Neuronal stem cell (in vitro differentiated cells): Measurements from ENCODE around the gene JAML.

Experiments used
- DNase-seq: peaks from one replicate; pipeline ENCODE4 v3.0.0-alpha.2; 2013; ENCODE audit warnings: low spot score
- H2AFZ ChIP-seq: one replicate; pipeline ENCODE4 v1.6.1; 2013; ENCODE audit warnings: mild to moderate bottlenecking, low read length, inconsistent platforms
- H2AK5ac ChIP-seq: 2 replicates; pipeline ENCODE4 v1.6.1; 2013; ENCODE audit warnings: low read depth, mild to moderate bottlenecking, inconsistent platforms, low read length, moderate library complexity, mixed read lengths
- H2BK120ac ChIP-seq: 2 replicates; pipeline ENCODE4 v1.6.1; 2013; ENCODE audit warnings: low read depth, mild to moderate bottlenecking, inconsistent platforms, low read length, moderate library complexity, mixed read lengths
- H2BK12ac ChIP-seq: one replicate; pipeline ENCODE4 v1.6.1; 2013; ENCODE audit warnings: low read length, inconsistent platforms
- H2BK15ac ChIP-seq: 2 replicates; pipeline ENCODE4 v1.6.1; 2013; ENCODE audit warnings: mild to moderate bottlenecking, low read length, inconsistent platforms, mixed read lengths
- H2BK5ac ChIP-seq: one replicate; pipeline ENCODE4 v1.6.1; 2013; ENCODE audit warnings: inconsistent platforms, mild to moderate bottlenecking, low read length, moderate library complexity
- H3K14ac ChIP-seq: one replicate; pipeline ENCODE4 v1.6.1; 2013; ENCODE audit warnings: low read length, inconsistent platforms
- H3K18ac ChIP-seq: 2 replicates; pipeline ENCODE4 v1.6.1; 2013; ENCODE audit warnings: low read length, inconsistent platforms
- H3K23ac ChIP-seq: 2 replicates; pipeline ENCODE4 v1.6.1; 2013; ENCODE audit warnings: low read depth, mild to moderate bottlenecking, mixed read lengths, low read length, inconsistent platforms; ENCODE audit not compliant: poor library complexity
- H3K27ac ChIP-seq: replicated peaks from 3 replicates; pipeline ENCODE4 v1.5.1; 2013; ENCODE audit warnings: low read length, inconsistent platforms
- H3K27me3 ChIP-seq, 3 experiments: 2 replicates each; pipeline ENCODE4 v1.6.1; 2013; ENCODE audit warnings: low read length in 3 of 3, mild to moderate bottlenecking in 2 of 3, inconsistent platforms in 1 of 3, low read depth in 1 of 3, mixed read lengths in 1 of 3, moderate library complexity in 1 of 3; ENCODE audit not compliant: control insufficient read depth in 3 of 3, insufficient read depth in 3 of 3
- H3K36me3 ChIP-seq, 2 donors: replicated peaks in 1 of 2; 2 replicates each; pipeline ENCODE4 v1.6.1; 2013; ENCODE audit warnings: low read length in 2 of 2; ENCODE audit not compliant: control insufficient read depth in 2 of 2, insufficient read depth in 2 of 2
- H3K4ac ChIP-seq: 2 replicates; pipeline ENCODE4 v1.6.1; 2013; ENCODE audit warnings: inconsistent platforms, mild to moderate bottlenecking, low read length, moderate library complexity
- H3K4me1 ChIP-seq, 2 donors: 1 replicate in 1 of 2; 2 replicates in 1 of 2; pipeline ENCODE4 v1.6.1; 2013; ENCODE audit warnings: low read length in 2 of 2, low read depth in 1 of 2; ENCODE audit not compliant: control insufficient read depth in 2 of 2, insufficient read depth in 1 of 2
- H3K4me2 ChIP-seq: one replicate; pipeline ENCODE4 v1.6.1; 2013; ENCODE audit warnings: mild to moderate bottlenecking, low read length, inconsistent platforms; ENCODE audit not compliant: insufficient read depth, poor library complexity, severe bottlenecking
- H3K4me3 ChIP-seq, 2 donors: 2 replicates each; pipeline ENCODE4 v1.5.1; 2013; ENCODE audit warnings: low read length in 2 of 2, mild to moderate bottlenecking in 2 of 2, inconsistent platforms in 1 of 2, moderate library complexity in 1 of 2
- H3K79me1 ChIP-seq: one replicate; pipeline ENCODE4 v1.6.1; 2013; ENCODE audit warnings: low read depth, mild to moderate bottlenecking, inconsistent platforms, low read length, moderate library complexity
- H3K9ac ChIP-seq: one replicate; pipeline ENCODE4 v1.6.1; 2013; ENCODE audit warnings: mild to moderate bottlenecking, low read depth, low read length, inconsistent platforms; ENCODE audit not compliant: poor library complexity
- H3K9me3 ChIP-seq, 2 donors: replicated peaks in 1 of 2; 2 replicates each; pipeline versions ENCODE3 to v1.6.1; 2013; ENCODE audit warnings: low read length in 2 of 2, mild to moderate bottlenecking in 2 of 2, inconsistent platforms in 1 of 2, low read depth in 1 of 2, mixed read lengths in 1 of 2, moderate library complexity in 1 of 2; ENCODE audit not compliant: control insufficient read depth in 2 of 2, insufficient read depth in 1 of 2
- H4K8ac ChIP-seq: one replicate; pipeline ENCODE4 v1.6.1; 2013; ENCODE audit warnings: low read depth, mild to moderate bottlenecking, inconsistent platforms, low read length, moderate library complexity
- H4K91ac ChIP-seq: one replicate; pipeline ENCODE4 v1.6.1; 2013; ENCODE audit warnings: low read length, low read depth, mild to moderate bottlenecking, inconsistent platforms; ENCODE audit not compliant: poor library complexity
- WGBS, 2 donors: extraction: QIAGEN DNeasy Blood & Tissue Kit; methylation state at CpG; one replicate each; pipeline ENCODE4 v1.1.7; 2013; ENCODE audit warnings: missing lambda C conversion rate in 2 of 2, mixed read lengths in 1 of 2; ENCODE audit not compliant: insufficient read length in 2 of 2, insufficient replicate concordance in 1 of 2; ENCODE audit errors: extremely low coverage in 2 of 2; 5-methylcytosine and 5-hydroxymethylcytosine counted together

JAML gene

GRCh38 chr11:118239509-118240205, 14.8 kb upstream of the JAML start:
- no peaks in the 10 kb centered on the region for H3K36me3 ChIP-seq
- H4K91ac ChIP-seq, result no peak overlapping the region
- no peak overlapping the region for H3K9ac ChIP-seq
- H4K8ac ChIP-seq, result no peak overlapping the region
- H2AK5ac ChIP-seq, result no peak overlapping the region
- H2AFZ ChIP-seq, result no peak overlapping the region
- no peak overlapping the region for H3K14ac ChIP-seq
- no peak overlapping the region for H3K27ac ChIP-seq
- H2BK5ac ChIP-seq, result no peak overlapping the region
- no peaks in the 10 kb centered on the region for H3K9me3 ChIP-seq
- H3K4me3 ChIP-seq, result no peak overlapping the region
- no peaks in the 10 kb centered on the region for H3K4me1 ChIP-seq
- H3K27me3 ChIP-seq, result peaks cover 0 to 56% (median 2%) of the 10 kb centered on the region in 3 experiments
- no peak overlapping the region for H2BK12ac ChIP-seq
- no peaks in the 10 kb centered on the region for H3K79me1 ChIP-seq
- no peak overlapping the region for H3K4ac ChIP-seq
- H3K23ac ChIP-seq, result no peak overlapping the region
- H2BK15ac ChIP-seq, result no peak overlapping the region
- H3K4me2 ChIP-seq, result no peak overlapping the region
- no CpG with 5 or more reads among the region's 5 CpGs for WGBS, 2 donors
- H3K18ac ChIP-seq, result no peak overlapping the region
- DNase-seq, result no peak
- H2BK120ac ChIP-seq, result no peak overlapping the region

GRCh38 chr11:118238929-118239328, 14.1 kb upstream of the JAML start:
- Histone ChIP-seq H3K4me2 (no peak overlapping the region), H3K4ac (no peak overlapping the region), H3K4me3 (no peak overlapping the region), H3K4me1 (no peaks in the 10 kb centered on the region), H3K36me3 (no peaks in the 10 kb centered on the region), H2BK12ac (no peak overlapping the region), H4K91ac (no peak overlapping the region), H2AFZ (no peak overlapping the region), H3K18ac (no peak overlapping the region), H3K27ac (no peak overlapping the region), H3K9ac (no peak overlapping the region), H2BK5ac (no peak overlapping the region), H3K23ac (no peak overlapping the region), H2BK120ac (no peak overlapping the region), H3K14ac (no peak overlapping the region), H3K79me1 (no peaks in the 10 kb centered on the region), H3K27me3 (peaks cover 0 to 53% (median 0%) of the 10 kb centered on the region in 3 experiments), H4K8ac (no peak overlapping the region), H2AK5ac (no peak overlapping the region), H2BK15ac (no peak overlapping the region), H3K9me3 (no peaks in the 10 kb centered on the region)
- no CpG with 5 or more reads among the region's 1 CpG for WGBS, 2 donors
- DNase-seq, result no peak

GRCh38 chr11:118238421-118238820, 13.6 kb upstream of the JAML start:
- Histone ChIP-seq H2AFZ (no peak overlapping the region), H2BK12ac (no peak overlapping the region), H3K36me3 (no peaks in the 10 kb centered on the region), H4K91ac (no peak overlapping the region), H3K4me2 (no peak overlapping the region), H3K27ac (no peak overlapping the region), H3K4ac (no peak overlapping the region), H2BK120ac (no peak overlapping the region), H2BK15ac (no peak overlapping the region), H3K27me3 (peaks cover 0 to 51% (median 0%) of the 10 kb centered on the region in 3 experiments), H3K18ac (no peak overlapping the region), H3K4me3 (no peak overlapping the region), H3K4me1 (no peaks in the 10 kb centered on the region), H3K9me3 (no peaks in the 10 kb centered on the region), H2AK5ac (no peak overlapping the region), H3K9ac (no peak overlapping the region), H3K23ac (no peak overlapping the region), H2BK5ac (no peak overlapping the region), H3K79me1 (no peaks in the 10 kb centered on the region), H4K8ac (no peak overlapping the region), H3K14ac (no peak overlapping the region)
- no peak for DNase-seq
- no CpG with 5 or more reads among the region's 2 CpGs for WGBS, 2 donors

GRCh38 chr11:118236170-118236569, 11.4 kb upstream of the JAML start:
- no peak overlapping the region for H3K4me3 ChIP-seq
- DNase-seq, result no peak
- H4K91ac ChIP-seq, result no peak overlapping the region
- H3K27me3 ChIP-seq, result peaks cover 0 to 30% (median 0%) of the 10 kb centered on the region in 3 experiments
- no peak overlapping the region for H2AK5ac ChIP-seq
- no peak overlapping the region for H3K23ac ChIP-seq
- H3K4ac ChIP-seq, result no peak overlapping the region
- H3K9me3 ChIP-seq, result no peaks in the 10 kb centered on the region
- H2BK120ac ChIP-seq, result no peak overlapping the region
- no peak overlapping the region for H2AFZ ChIP-seq
- H2BK12ac ChIP-seq, result no peak overlapping the region
- no peak overlapping the region for H3K4me2 ChIP-seq
- no peak overlapping the region for H4K8ac ChIP-seq
- no peak overlapping the region for H3K9ac ChIP-seq
- no peak overlapping the region for H3K27ac ChIP-seq
- no peak overlapping the region for H3K18ac ChIP-seq
- no peaks in the 10 kb centered on the region for H3K79me1 ChIP-seq
- no peak overlapping the region for H2BK5ac ChIP-seq
- H3K36me3 ChIP-seq, result no peaks in the 10 kb centered on the region
- no peak overlapping the region for H3K14ac ChIP-seq
- no peak overlapping the region for H2BK15ac ChIP-seq
- no peaks in the 10 kb centered on the region for H3K4me1 ChIP-seq
- WGBS, 2 donors, result no CpG with 5 or more reads among the region's 2 CpGs
